ENCODE measurements around the gene NEGR1.

NEGR1 gene

GRCh38 chr1:71610476-71610875 is 671.9 kb downstream of the NEGR1 start:
- no peak for DNase-seq

- DNase-seq, result no peak
Measured at GRCh38 chr1:71603044-71603776, 679.1 kb downstream of the NEGR1 start.

- no peak for DNase-seq
Measured at GRCh38 chr1:71600023-71600422, 682.3 kb downstream of the NEGR1 start.

- DNase-seq, result no peak
Measured at GRCh38 chr1:71599306-71599705, 683.0 kb downstream of the NEGR1 start.

- DNase-seq, result no peak
Measured at GRCh38 chr1:71593523-71593922, 688.8 kb downstream of the NEGR1 start.

- no peak for DNase-seq
Measured at GRCh38 chr1:71592646-71593274, 689.6 kb downstream of the NEGR1 start.

- DNase-seq, result no peak
Measured at GRCh38 chr1:71589005-71589404, 693.3 kb downstream of the NEGR1 start.

- DNase-seq, result no peak
Measured at GRCh38 chr1:71587961-71588360, 694.4 kb downstream of the NEGR1 start.

GRCh38 chr1:71586030-71586429 is 696.3 kb downstream of the NEGR1 start:
- DNase-seq, result no peak

- no peak for DNase-seq
Measured at GRCh38 chr1:71583756-71584155, 698.6 kb downstream of the NEGR1 start.

- DNase-seq, result no peak
Measured at GRCh38 chr1:71582673-71583072, 699.7 kb downstream of the NEGR1 start.

GRCh38 chr1:71577451-71578131 is 704.7 kb downstream of the NEGR1 start:
- no peak for DNase-seq

GRCh38 chr1:71572038-71572437 is 710.3 kb downstream of the NEGR1 start:
- DNase-seq, result no peak

GRCh38 chr1:71566413-71566812 is 715.9 kb downstream of the NEGR1 start:
- DNase-seq, result no peak

- no peak for DNase-seq
Measured at GRCh38 chr1:71565831-71566230, 716.5 kb downstream of the NEGR1 start.

GRCh38 chr1:71565262-71565661 is 717.1 kb downstream of the NEGR1 start:
- no peak for DNase-seq

- no peak for DNase-seq
Measured at GRCh38 chr1:71562298-71562697, 720.0 kb downstream of the NEGR1 start.

- DNase-seq, result no peak
Measured at GRCh38 chr1:71561729-71562128, 720.6 kb downstream of the NEGR1 start.

- DNase-seq, result no peak
Measured at GRCh38 chr1:71561206-71561605, 721.1 kb downstream of the NEGR1 start.

GRCh38 chr1:71559880-71560279 is 722.5 kb downstream of the NEGR1 start:
- DNase-seq, result no peak

GRCh38 chr1:71557138-71557537 is 725.2 kb downstream of the NEGR1 start:
- DNase-seq, result no peak

GRCh38 chr1:71548398-71548890 is 733.9 kb downstream of the NEGR1 start:
- no peak for DNase-seq

- DNase-seq, result no peak
Measured at GRCh38 chr1:71542155-71542554, 740.2 kb downstream of the NEGR1 start.

GRCh38 chr1:71533950-71534349 is 748.4 kb downstream of the NEGR1 start:
- no peak for DNase-seq

Data from stimulated activated CD4-positive, alpha-beta T cell treated with anti-CD3 and anti-CD28 coated beads, Interleukin-2, amount 100 ng/mL, for 48 hours (primary cell).